GM21717 (cell line): Measurements from ENCODE around the gene UBE2L5.

Experiments used
- ATAC-seq: cut with Tn5 transposase; IDR thresholded peaks from one replicate; pipeline ENCODE4 v1.9.1; 2021; ENCODE audit warnings: mild to moderate bottlenecking, moderate library complexity; ENCODE audit not compliant: unreplicated experiment

UBE2L5 gene

GRCh38 chr13:30404207-30404606 lies 18.1 kb upstream of the UBE2L5 start:
- no peak for ATAC-seq

GRCh38 chr13:30406779-30407416 lies 15.4 kb upstream of the UBE2L5 start:
- no peak for ATAC-seq

GRCh38 chr13:30408319-30409101 lies 13.8 kb upstream of the UBE2L5 start:
- ATAC-seq: peak; percentile 91

- ATAC-seq: no peak
These were observed 12.2 kb upstream of the UBE2L5 start for GRCh38 chr13:30409886-30410704.

- ATAC-seq: no peak
These were observed 11.6 kb upstream of the UBE2L5 start for GRCh38 chr13:30410705-30411125.

- no peak for ATAC-seq
These were observed 9.9 kb upstream of the UBE2L5 start for GRCh38 chr13:30412346-30412745.

- no peak for ATAC-seq
These were observed 8.5 kb upstream of the UBE2L5 start for GRCh38 chr13:30413842-30414241.

GRCh38 chr13:30415430-30416030 lies 6.8 kb upstream of the UBE2L5 start:
- ATAC-seq: peak; percentile 53

- ATAC-seq: no peak
These were observed 5.8 kb upstream of the UBE2L5 start for GRCh38 chr13:30416471-30416870.

GRCh38 chr13:30418075-30418716 lies 4.1 kb upstream of the UBE2L5 start:
- no peak for ATAC-seq

GRCh38 chr13:30418717-30419459 lies 3.4 kb upstream of the UBE2L5 start:
- no peak for ATAC-seq

GRCh38 chr13:30421093-30422053 lies 920 bp upstream of the UBE2L5 start:
- no peak for ATAC-seq

- ATAC-seq: no peak
These were observed 1.6 kb downstream of the UBE2L5 start for GRCh38 chr13:30423891-30424290.

GRCh38 chr13:30429235-30429634 lies 6.9 kb downstream of the UBE2L5 start:
- no peak for ATAC-seq

GRCh38 chr13:30429721-30430694 lies 7.7 kb downstream of the UBE2L5 start:
- ATAC-seq: peak; percentile 61

GRCh38 chr13:30431269-30431940 lies 9.1 kb downstream of the UBE2L5 start:
- ATAC-seq: no peak

GRCh38 chr13:30435911-30436451 lies 13.7 kb downstream of the UBE2L5 start:
- no peak for ATAC-seq
